HG03095 (cell line): Measurements from ENCODE around the gene KAZN.

ENCODE experiments used
- ATAC-seq: cut with Tn5 transposase; IDR thresholded peaks from one replicate; pipeline ENCODE4 v1.9.1; 2021; ENCODE audit warnings: moderate library complexity; ENCODE audit not compliant: unreplicated experiment

The KAZN gene

GRCh38 chr1:14761291-14762153, 163.0 kb downstream of the KAZN start:
- ATAC-seq, result no peak

- ATAC-seq, result no peak
Measured at GRCh38 chr1:14763977-14764376, 165.5 kb downstream of the KAZN start.

GRCh38 chr1:14765773-14766172, 167.3 kb downstream of the KAZN start:
- no peak for ATAC-seq

GRCh38 chr1:14767075-14767474, 168.6 kb downstream of the KAZN start:
- no peak for ATAC-seq

GRCh38 chr1:14768582-14769304, 170.3 kb downstream of the KAZN start:
- ATAC-seq, result no peak

GRCh38 chr1:14769486-14770274, 171.2 kb downstream of the KAZN start:
- no peak for ATAC-seq

- no peak for ATAC-seq
Measured at GRCh38 chr1:14773396-14774025, 175.0 kb downstream of the KAZN start.

- no peak for ATAC-seq
Measured at GRCh38 chr1:14774225-14774624, 175.7 kb downstream of the KAZN start.

GRCh38 chr1:14774988-14775387, 176.5 kb downstream of the KAZN start:
- no peak for ATAC-seq

GRCh38 chr1:14775434-14775833, 176.9 kb downstream of the KAZN start:
- no peak for ATAC-seq

GRCh38 chr1:14777516-14778506, 179.3 kb downstream of the KAZN start:
- no peak for ATAC-seq

GRCh38 chr1:14778541-14778897, 180.0 kb downstream of the KAZN start:
- ATAC-seq, result no peak

GRCh38 chr1:14778898-14779865, 180.7 kb downstream of the KAZN start:
- ATAC-seq, result no peak

GRCh38 chr1:14780271-14780670, 181.8 kb downstream of the KAZN start:
- ATAC-seq, result no peak

GRCh38 chr1:14781811-14782210, 183.3 kb downstream of the KAZN start:
- ATAC-seq, result no peak

GRCh38 chr1:14782741-14783591, 184.5 kb downstream of the KAZN start:
- ATAC-seq, result no peak

GRCh38 chr1:14783592-14783886, 185.1 kb downstream of the KAZN start:
- no peak for ATAC-seq
